Activated CD4-positive, alpha-beta T cell treated with anti-CD3 and anti-CD28 coated beads for 48 hours (primary cell): Measurements from ENCODE around the gene KIF26B.
"Not testable (repeated sequence)": the region's sequence is repeated elsewhere in the genome, so short reads cannot be mapped to it uniquely, and the experiment has no call there.

Experiments
- DNase-seq: peaks from one replicate; pipeline ENCODE4 v3.0.0-alpha.2; 2020

The KIF26B gene

GRCh38 chr1:245154429-245155271, at the start of gene KIF26B:
KIF26B (plus strand) TSS chr1:245154985; CDS start chr1:245155425, 440 bp downstream.
- peak; percentile 49 for DNase-seq

DNA sequence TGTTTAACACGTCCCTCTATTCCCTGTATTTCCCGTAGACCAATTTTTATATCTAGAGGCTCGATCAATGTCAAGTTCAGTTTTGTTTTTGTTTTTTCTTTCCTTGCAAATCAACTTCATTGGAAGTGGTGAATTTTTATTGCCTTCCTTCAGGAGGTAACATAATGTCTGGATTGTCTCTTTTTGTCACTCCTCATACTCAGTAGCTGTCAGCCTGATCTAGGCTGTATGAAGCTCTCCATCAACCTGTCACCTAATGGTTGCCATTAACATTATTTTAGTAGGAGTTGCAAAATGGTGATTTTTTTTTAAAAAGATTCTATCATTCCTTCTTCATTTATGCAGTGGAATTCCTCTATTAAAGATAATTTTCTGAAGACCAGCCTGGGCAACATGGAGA, 49.7 kb upstream of the KIF26B start:
- no peak for DNase-seq

GRCh38 chr1:245105815-245106410, 48.9 kb upstream of the KIF26B start:
- no peak for DNase-seq

DNA sequence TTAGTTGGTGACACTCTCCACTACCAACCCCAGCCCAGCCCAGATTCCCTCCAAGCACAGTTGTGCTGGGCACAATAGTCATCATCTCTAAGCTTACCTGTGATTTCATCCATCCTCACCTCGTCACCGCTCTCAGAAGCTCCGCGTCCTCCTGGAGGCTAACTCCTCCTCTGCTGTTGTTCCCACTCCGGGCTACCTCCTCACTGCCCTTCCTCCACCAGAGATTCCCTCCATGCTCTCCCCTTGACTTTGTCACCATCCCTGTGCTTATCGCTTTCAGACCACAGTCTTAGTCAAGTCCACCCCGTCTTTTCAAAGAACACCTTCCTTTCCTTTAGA, 47.0 kb upstream of the KIF26B start:
- no peak for DNase-seq

DNA sequence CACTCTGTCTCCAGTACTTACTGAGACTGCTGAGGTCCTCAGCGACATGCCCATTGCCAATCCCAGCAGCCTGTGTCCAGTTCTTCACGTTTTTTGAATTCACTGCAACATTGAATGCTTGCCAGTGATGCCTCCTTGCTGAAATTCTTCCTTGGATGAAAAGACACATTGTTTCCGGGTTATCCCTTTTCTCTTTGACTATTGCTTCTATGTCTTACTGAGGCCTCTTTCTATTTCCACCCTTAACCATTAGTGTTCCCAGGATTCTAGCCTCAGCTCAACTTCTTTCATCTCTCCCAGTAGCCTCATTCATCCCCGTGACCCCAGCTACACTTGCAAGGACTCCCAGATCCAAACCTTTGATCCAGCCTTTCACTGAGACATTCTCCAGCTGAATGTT, 46.5 kb upstream of the KIF26B start:
- DNase-seq = no peak

DNA sequence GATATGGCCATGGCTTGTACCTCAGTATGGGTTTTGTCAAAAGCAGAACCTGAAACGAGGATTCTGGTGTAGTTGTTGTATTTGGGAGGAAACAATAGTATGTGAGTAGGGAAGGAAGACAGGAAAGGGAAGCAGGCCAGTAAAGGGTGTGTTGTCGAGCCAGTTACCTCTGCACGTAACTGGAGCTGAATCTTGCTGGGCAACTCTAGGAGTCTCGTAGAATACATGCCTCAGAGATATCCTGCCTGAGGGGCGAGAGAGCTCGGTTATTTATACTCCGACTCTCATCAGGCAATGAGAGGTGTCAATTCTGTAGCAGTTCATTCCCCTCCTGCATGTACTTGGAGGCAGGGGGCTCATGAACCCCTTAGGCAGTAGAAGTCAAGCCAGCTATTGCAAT, 45.9 kb upstream of the KIF26B start:
- DNase-seq = no peak

DNA sequence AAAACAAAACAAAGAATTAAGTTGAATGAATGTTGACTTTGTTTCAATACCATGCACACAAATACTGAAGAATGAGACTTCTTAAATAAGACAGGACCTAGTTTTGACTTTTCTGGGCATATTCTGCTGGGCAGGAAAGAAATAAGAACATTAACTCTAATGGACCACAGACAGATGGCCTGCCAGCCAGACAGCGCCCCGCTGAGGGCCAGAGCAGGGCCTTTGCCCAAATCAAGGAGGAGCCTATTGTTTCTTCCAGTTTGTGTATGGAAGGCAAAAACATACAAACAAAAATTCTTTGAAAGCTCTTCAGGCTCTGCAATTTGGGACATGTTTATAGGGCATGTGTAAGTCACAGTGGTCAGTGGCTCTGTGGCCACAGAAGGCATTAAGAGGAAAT, 44.4 kb upstream of the KIF26B start:
- DNase-seq = no peak

DNA sequence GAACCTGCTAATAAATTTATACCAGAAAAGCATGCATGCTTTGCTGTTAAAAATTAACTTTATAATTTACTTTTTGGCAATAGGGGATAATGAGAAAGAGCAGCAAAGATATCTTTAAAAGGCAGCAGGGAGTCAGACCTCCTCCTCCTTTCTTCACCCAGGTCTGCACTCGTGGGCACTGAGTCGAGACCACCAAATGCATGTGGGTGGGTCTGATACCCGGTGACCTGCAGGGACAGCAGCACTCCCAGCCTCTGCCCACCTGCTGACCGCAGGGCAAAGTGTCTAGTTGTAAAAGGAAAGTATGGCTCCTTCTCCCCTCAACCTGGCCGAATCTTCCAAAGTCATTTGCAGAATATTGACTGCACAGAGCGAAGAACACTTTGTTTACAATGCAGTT, 43.7 kb upstream of the KIF26B start:
- no peak for DNase-seq

- no peak for DNase-seq
Measured at GRCh38 chr1:245113649-245114048, 41.1 kb upstream of the KIF26B start.

DNA sequence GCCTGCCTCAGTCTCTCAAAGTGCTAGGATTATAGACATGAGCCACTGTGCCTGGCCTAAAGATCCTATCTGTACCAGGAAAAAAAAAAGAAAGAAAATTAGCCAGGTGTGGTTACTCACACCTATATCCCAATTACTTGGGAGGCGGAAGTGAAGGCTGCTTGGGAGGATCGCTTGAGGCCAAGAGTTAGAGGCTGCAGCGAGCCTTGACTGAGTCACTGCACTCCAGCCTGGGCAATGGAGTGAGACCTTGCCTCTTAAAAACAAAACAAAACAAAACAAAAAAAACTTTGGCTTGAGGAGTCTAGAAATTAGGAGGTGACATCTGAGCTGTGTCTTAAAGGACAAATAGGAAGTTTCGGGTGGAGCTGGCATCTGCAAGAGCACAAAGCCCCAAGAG, 38.7 kb upstream of the KIF26B start:
- DNase-seq = no peak

DNA sequence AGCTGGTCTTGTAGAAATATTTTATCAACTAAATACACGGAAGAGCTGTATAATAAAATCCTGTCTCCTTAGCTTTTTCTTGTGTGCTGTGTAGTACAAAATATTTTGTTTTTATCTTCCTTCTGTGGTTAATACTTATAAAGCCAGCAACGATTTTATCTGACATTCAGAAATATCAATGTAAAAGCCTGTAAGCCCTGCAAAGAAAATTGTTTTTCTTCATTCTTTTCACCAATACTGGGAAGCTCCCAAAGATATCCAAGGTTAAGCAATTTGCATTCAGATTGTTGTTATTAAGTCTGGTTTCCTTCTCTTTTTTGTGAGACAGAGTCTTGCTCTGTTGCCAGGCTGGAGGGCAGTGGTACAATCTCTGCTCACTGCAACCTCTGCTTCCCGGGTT, 38.0 kb upstream of the KIF26B start:
- no peak for DNase-seq

GRCh38 chr1:245118066-245118465, 36.7 kb upstream of the KIF26B start:
- DNase-seq = no peak

DNA sequence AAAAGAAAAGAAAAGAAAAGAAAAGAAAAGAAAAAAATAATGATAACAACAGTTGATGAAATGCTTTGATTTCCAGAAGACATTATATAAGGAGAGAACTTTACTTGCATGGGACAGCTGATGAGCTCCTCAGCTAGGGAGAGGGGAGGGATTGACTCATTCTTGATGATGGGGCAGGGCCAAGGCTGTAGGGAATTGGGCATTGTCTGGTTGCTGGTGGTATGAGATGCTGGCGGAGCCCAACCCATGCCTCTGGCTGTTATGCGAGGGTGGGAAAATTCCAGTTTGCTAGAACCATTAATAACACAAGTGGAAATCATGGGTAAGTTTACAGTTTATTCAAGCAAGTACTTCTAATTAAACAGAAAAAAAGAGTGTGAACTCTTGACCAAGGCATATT, 36.0 kb upstream of the KIF26B start:
- DNase-seq = no peak

DNA sequence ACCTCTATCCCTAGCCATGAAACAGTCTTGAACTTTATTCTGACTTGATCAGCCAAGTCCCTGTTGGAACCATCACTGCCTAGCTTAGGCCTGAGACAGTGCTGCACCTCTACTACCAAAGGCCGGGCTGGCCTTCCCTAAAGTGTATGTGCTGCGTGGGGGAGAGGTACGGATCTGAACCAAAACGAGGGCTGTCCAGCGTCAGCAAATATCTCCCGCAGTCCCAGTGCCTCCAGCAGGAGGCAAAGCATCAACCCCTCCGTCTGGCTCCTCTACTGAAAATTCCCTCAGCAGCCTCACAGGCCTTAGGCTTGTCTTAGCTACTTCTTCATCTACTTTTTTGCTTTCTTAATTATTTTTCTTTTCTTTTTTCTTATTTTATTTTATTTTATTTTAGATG, 33.3 kb upstream of the KIF26B start:
- DNase-seq = no peak

DNA sequence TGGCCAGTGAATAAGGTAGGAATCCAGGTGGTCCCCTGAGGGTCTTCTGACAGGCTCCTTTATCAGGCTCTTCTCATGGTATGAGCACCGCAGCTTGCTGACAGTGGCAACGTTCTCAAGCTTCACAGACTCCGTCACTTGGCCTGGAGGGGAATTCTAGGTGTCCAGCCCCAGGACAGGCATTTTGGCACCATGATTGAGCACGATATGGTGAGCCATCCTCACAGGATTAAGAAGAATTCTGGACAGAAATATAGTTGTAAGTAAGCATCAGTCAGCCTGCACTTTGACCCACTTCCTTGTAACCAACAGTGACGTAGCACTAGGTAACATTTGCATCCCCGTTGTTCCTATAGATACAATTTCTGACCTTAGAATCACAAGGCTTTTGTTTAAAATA, 30.5 kb upstream of the KIF26B start:
- no peak for DNase-seq

DNA sequence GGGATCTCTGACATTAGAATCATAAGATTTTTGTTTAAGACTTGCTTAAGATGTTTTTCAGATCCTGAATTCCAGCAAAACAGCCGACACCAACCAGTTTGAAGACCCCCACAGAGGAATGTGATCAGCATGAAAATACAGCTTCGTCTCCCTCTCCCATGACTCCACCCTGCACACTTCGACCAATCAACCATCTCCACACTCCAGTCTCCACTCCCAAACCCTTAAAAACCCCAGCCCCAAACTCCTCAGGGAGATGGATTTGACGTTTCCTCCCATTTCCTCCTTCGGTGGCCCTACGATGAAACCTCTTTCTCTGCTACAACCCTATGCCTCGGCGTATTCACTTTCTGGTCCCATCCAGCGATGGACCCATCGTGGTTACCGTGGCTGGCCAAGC, 30.1 kb upstream of the KIF26B start:
- no peak for DNase-seq

DNA sequence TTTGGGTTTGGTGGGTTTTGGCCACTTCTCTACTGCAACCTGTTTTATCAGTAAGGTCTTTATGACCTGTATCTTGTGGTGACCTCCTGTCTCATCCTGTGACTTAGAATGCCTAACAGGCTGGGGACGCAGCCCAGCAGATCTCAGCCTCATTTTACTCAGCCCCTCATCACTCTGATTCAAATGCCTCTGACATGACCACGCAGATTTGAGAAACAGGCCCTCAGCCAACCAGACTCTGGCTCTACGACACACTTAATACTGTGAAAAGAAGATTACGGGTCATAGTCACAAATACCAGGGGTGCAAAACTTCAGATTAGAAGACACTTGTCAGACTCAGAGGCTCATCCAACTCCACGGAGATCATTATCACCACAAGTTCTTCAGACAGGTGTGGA, 28.3 kb upstream of the KIF26B start:
- DNase-seq = no peak

DNA sequence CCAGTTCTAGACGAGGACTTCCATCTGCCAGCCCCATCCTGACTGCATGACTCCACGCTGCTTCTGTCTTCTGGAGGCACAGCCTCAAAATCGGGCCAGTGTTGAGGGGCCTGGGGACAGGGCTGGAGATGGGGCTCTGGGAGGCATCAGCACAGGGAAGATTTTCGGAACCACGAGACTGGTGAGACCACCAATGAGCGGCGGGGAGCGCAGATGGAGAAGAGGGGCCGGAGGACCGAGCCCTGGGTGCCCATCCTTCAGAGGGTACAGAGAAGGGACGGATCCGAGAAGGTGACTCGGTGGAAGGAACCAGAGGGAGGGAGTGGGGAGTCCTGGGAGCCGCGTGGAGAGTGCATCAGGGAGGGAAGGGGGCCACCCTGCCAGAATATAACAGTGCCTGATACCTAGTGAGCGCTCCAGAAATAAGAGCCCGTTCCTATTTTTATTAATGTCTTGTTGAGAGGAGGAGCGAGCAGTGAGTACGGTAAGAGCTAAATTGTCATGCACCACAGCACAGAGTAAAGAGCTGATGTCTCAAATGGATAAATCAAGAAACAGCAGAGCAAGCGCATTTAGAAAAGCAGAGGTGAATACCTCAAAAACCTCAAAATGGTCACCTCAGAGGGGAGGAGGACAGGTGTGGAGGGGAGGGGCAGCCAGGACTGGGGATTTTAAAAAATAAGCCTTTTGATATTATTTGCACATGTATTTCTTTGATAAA, 26.2 kb upstream of the KIF26B start:
- no peak for DNase-seq

DNA sequence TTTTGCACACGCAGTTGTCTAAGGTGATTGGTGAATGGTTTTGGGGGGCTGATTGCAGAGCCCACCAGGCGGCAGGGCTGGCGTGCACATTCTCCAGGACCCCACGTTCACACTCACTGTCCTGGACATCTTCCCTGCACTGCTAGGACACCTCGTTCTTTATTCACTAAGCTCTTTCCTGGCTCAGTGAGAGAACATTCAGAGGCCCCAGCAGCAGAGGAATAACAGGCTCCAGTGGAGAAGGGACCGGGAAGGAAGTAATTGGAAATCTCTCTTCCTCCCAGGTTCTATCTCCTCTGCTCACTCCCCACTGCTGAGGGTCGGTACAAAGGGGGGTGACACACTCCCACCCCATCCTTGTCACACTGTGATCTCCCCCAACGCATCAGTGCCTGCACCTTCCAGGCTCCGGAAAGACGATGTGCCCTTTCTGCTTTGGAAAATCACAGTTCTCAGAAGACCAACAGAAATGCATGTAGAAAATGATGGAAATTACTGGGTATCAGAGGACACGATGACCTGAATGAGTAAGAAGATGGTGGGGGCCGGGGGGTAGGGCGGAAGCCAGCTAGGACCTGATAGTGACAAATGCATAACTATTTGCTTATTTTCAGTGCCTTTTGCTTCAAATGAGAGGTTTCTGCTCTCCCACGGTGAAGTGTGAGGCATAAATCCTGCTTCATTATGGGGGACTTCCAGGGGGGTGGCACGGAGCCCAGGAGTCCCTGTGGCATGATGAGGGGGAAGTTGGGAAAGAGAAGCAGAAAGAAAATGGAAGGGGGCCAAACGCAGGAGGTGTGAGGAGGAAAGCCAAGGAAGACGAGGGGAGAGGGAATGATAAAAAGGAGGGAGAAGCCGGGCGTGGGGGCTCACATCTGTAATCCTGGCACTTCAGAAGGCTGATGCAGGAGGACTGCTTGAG, 25.2 kb upstream of the KIF26B start:
- no peak for DNase-seq

- DNase-seq = not testable (repeated sequence)
Measured at GRCh38 chr1:245130281-245131025, 24.3 kb upstream of the KIF26B start.

GRCh38 chr1:245131026-245131393, 23.8 kb upstream of the KIF26B start:
- no peak for DNase-seq

GRCh38 chr1:245132771-245133170, 22.0 kb upstream of the KIF26B start:
- no peak for DNase-seq
